HG03457 (cell line): ENCODE results near the gene LAMB2.

Source experiments
- ATAC-seq: cut with Tn5 transposase; IDR thresholded peaks from one replicate; pipeline ENCODE4 v1.9.1; 2021; ENCODE audit warnings: moderate number of reproducible peaks; ENCODE audit not compliant: unreplicated experiment

LAMB2 gene

GRCh38 chr3:49132437-49133225 is at the start of gene LAMB2:
Gene LAMB2, minus strand, starts transcription at chr3:49133050. Its CDS starts 183 bp downstream, at chr3:49132867.
- ATAC-seq: no peak

- no peak for ATAC-seq
Observed at GRCh38 chr3:49181351-49181750, 48.5 kb upstream of the LAMB2 start.

GRCh38 chr3:49180116-49180515 is 47.3 kb upstream of the LAMB2 start:
- ATAC-seq: no peak

GRCh38 chr3:49177073-49177472 is 44.2 kb upstream of the LAMB2 start:
- no peak for ATAC-seq

- ATAC-seq: no peak
Observed at GRCh38 chr3:49175530-49175929, 42.7 kb upstream of the LAMB2 start.

GRCh38 chr3:49174397-49174985 is 41.6 kb upstream of the LAMB2 start:
- no peak for ATAC-seq

- ATAC-seq: no peak
Observed at GRCh38 chr3:49173792-49174170, 40.9 kb upstream of the LAMB2 start.

- no peak for ATAC-seq
Observed at GRCh38 chr3:49173116-49173791, 40.4 kb upstream of the LAMB2 start.

- no peak for ATAC-seq
Observed at GRCh38 chr3:49172551-49173041, 39.7 kb upstream of the LAMB2 start.

- no peak for ATAC-seq
Observed at GRCh38 chr3:49171775-49172500, 39.1 kb upstream of the LAMB2 start.

GRCh38 chr3:49171119-49171774 is 38.4 kb upstream of the LAMB2 start, which contains the start of gene KLHDC8B:
Gene KLHDC8B, plus strand, starts transcription at chr3:49171598. Its CDS starts 1,172 bp downstream, at chr3:49172770.
- no peak for ATAC-seq

GRCh38 chr3:49170744-49171118 is 37.9 kb upstream of the LAMB2 start:
- ATAC-seq: no peak

GRCh38 chr3:49166752-49167556 is 34.1 kb upstream of the LAMB2 start:
- ATAC-seq: no peak

- ATAC-seq: no peak
Observed at GRCh38 chr3:49165771-49166751, 33.2 kb upstream of the LAMB2 start, which contains the start of gene CCDC71. Gene CCDC71, minus strand, starts transcription at chr3:49166331. Its CDS starts 2,123 bp downstream, at chr3:49164208.

GRCh38 chr3:49164983-49165720 is 32.3 kb upstream of the LAMB2 start:
- no peak for ATAC-seq

GRCh38 chr3:49163609-49164008 is 30.8 kb upstream of the LAMB2 start:
- no peak for ATAC-seq

GRCh38 chr3:49162751-49163419 is 30.0 kb upstream of the LAMB2 start:
- no peak for ATAC-seq
